Hair follicle dermal papilla cell (primary cell): Measurements from ENCODE around the gene GATA5. TPM values are rescaled to one million over a fixed set of nuclear protein-coding genes. Genes with fewer than 3 reads are reported as not detected.

Source experiments
- total RNA-seq: library from RNA; depleted of rRNA; stranded (reverse); fragments of >200 nt; gene quantifications from 2 replicates; pipeline ENCODE4 v1.2.3, GENCODE V29; 2012

The GATA5 gene, protein sequence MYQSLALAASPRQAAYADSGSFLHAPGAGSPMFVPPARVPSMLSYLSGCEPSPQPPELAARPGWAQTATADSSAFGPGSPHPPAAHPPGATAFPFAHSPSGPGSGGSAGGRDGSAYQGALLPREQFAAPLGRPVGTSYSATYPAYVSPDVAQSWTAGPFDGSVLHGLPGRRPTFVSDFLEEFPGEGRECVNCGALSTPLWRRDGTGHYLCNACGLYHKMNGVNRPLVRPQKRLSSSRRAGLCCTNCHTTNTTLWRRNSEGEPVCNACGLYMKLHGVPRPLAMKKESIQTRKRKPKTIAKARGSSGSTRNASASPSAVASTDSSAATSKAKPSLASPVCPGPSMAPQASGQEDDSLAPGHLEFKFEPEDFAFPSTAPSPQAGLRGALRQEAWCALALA
- not detected in 2 replicates for total RNA-seq

GRCh38 chr20:62475772-62476055 lies at the start of gene GATA5:
GATA5 (minus strand) TSS chr20:62475995; CDS start chr20:62475521, 474 bp downstream.

GRCh38 chr20:62427172-62428001 lies 48.4 kb downstream of the GATA5 start, which contains the start of gene RBBP8NL:
RBBP8NL (minus strand) TSS chr20:62427539; CDS start chr20:62419647, 7,892 bp downstream.

Other genes starting within 250 kb of the GATA5 start
- 45.4 and 46.6 TPM in 2 replicates for gene OSBPL2, start 237.5 kb downstream of the GATA5 start, total RNA-seq
- 86.6 and 90.1 TPM in 2 replicates for gene ADRM1, start 173.0 kb downstream of the GATA5 start, total RNA-seq
- gene LAMA5, start 108.7 kb downstream of the GATA5 start, total RNA-seq: 12.8 and 14.3 TPM in 2 replicates
- 438 and 731 TPM in 2 replicates for gene RPS21, start 88.9 kb downstream of the GATA5 start, total RNA-seq
- gene CABLES2, start 68.7 kb downstream of the GATA5 start, total RNA-seq: 2.1 and 2.3 TPM in 2 replicates
- gene RBBP8NL, start 48.5 kb downstream of the GATA5 start, total RNA-seq: not detected in 2 replicates
- gene SLCO4A1, start 166.5 kb upstream of the GATA5 start, total RNA-seq: under 0.01 and 0.16 TPM in 2 replicates
- 0.36 and 0.49 TPM in 2 replicates for gene NTSR1, start 232.8 kb upstream of the GATA5 start, total RNA-seq